ENCODE measurements around the gene PEF1. TPM values are rescaled to one million over a fixed set of nuclear protein-coding genes. Genes with fewer than 3 reads are reported as not detected.

The PEF1 gene
- total RNA-seq, 1 donor from 2014 or later = 37.9 TPM

DNA sequence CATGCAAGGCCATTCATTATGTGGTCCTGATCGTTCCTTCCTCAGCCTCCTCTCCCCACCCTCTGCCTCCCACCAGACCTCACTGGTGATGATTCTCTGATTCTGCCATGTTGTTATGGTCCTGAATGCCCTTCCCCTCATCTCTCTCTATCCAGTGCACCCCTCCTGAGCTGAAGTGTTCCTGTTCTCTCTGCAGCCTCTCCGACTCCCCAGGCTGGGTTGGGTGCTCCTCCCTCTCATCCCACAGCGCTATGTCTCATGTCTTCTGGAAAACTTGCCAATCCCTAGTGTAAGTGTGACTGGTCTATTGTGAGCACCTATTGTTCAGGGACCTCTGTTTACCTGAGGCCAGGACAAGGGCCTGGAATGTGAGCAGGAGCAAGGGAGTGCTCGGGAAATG lies 11.1 kb upstream of the PEF1 start:
- no peak for FAIRE-seq
- DNase-seq (ENCODE audit: low spot score in 2 of 2) = no peak

DNA sequence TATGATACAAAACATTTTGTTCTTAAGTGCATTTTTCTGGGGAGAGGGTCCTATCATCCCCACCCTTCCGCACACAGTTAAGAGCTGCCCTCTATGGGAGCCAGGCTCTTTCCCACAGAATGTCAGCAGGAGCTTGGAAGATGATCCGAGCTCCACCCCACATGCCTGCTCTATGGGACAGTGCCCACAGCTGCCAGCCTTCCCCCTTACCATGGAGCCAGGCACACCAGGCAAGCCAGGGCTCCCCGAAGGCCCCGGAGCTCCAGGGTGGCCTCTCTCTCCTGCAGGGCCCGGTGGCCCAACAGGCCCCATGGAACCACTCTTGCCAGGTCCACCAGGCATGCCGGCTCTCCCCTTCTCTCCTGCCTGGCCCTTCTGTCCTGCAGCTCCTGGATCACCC lies 10.4 kb upstream of the PEF1 start:
- DNase-seq (ENCODE audit: low spot score in 2 of 2) (no peak), FAIRE-seq (no peak)

DNA sequence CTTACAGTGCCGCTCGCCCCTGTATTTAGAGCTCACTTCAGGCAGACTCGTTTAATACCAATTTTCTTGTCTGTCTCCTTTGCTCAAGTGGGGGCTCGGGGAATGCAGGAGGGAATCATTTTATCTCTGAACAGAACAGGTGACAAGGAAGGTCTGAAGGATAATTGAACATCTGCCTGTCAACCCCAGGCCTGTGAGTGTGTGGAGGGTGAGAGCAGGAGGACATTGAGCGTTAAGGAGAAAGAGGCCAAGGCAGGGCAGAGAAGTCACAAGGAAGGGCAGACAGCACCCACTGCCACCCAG lies 9.7 kb upstream of the PEF1 start:
- DNase-seq (ENCODE audit: low spot score in 2 of 2) (no peak), FAIRE-seq (no peak)

DNA sequence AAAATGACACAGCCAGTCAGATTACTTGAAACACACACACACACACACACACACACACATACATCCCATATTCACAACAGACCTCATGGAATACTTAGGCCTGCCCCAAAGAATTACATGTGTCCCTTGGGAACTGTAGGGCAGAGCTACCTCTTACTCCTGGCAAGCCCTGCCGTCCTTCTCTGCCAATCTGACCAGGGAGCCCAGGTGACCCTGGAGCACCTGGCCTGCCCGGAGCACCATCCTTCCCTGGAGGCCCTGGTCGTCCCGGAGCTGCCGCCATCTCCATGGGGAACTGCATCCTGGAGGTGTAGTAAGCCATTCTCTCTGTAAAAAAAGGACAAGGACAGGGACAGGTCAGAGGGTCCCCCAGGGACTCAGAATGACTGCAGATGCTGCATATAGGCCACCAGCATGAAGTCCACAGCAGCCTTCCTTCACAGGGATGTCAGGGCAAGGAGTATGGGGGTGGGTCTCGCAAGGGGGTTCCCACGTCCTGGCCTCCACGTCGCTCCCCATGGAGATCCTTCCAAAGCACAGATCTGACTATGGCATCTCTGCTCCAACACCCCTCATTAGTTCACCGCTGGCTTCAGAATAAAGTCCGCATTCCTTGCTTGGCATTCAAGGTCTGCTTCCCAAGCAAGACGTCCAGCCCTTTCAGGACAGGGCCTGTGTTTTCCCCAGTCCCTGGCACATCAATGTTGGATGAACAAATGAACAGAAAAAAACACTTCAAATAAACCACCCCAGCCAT lies 9.2 kb upstream of the PEF1 start:
- DNase-seq (ENCODE audit: low spot score in 2 of 2) (no peak), FAIRE-seq (no peak)

DNA sequence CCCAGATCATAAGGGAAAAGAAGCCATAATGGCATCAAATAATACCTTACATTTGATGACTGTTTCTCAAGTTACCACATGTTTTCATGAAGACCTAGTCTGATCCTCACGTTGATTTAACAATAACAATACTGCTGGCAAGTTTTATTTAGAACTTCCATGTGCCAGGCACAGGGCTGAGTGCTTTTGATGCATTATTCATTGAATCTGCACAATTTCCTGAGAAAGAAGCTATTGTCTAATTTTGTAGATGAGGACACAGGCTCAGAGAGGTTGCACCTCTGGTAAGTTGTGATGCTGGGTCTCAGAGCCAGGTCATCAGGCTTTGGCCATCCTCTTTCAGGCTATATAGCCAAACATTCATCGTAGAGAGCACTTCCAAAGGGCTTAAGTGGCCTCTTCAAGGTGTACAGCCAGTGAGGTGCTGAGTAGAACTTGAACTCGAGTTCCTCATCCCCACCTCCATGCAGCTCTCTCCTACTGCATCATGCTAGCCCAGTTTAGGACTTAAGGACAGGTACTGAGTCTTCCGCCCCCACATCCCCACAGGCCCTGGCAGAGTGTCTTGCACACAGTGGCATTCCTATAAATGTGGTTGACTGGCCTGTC lies 8.3 kb upstream of the PEF1 start:
- FAIRE-seq = no peak
- DNase-seq (ENCODE audit: low spot score in 2 of 2) = no peak

DNA sequence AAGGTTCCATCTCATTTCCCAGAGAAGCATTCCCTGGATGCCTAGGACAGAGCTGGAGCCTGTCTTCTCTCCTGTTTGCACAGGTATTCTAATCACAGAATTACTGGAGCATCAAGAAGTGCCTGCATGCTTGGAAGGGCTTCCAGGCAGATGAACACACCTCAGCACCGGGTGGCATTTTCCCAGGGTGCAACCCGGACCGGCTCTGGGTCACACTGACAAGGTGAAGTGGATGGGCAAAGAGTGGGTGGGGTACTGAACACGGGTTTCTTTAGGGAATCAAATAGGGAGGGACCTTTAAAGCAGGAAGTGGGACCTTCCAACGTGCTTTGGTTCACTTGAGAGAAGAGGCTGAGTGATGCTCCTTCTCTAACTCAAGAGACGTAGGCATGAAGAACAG lies 7.1 kb upstream of the PEF1 start:
- FAIRE-seq = no peak

DNA sequence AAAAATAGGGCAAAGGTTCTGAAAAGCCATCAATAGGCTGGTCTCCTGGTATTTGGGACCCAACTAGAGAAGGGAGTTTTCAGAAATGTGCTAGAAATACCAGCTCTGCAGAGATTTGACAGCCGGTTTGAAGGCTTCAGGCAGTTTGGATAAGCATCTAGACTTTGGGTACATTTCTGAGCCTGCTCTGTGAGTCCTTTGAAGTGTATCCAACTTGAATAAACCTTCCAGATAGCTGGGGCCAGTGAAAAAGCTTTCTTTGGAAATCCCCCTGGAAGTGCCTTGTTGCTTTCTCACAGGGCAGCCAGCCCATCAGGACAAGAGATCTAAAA lies 6.4 kb upstream of the PEF1 start:
- DNase-seq (ENCODE audit: low spot score in 2 of 2) (no peak), FAIRE-seq (no peak)

More for the DNA sequence above, 7.1 kb upstream of the PEF1 start:
- DNase-seq (ENCODE audit: low spot score in 2 of 2) = no peak

DNA sequence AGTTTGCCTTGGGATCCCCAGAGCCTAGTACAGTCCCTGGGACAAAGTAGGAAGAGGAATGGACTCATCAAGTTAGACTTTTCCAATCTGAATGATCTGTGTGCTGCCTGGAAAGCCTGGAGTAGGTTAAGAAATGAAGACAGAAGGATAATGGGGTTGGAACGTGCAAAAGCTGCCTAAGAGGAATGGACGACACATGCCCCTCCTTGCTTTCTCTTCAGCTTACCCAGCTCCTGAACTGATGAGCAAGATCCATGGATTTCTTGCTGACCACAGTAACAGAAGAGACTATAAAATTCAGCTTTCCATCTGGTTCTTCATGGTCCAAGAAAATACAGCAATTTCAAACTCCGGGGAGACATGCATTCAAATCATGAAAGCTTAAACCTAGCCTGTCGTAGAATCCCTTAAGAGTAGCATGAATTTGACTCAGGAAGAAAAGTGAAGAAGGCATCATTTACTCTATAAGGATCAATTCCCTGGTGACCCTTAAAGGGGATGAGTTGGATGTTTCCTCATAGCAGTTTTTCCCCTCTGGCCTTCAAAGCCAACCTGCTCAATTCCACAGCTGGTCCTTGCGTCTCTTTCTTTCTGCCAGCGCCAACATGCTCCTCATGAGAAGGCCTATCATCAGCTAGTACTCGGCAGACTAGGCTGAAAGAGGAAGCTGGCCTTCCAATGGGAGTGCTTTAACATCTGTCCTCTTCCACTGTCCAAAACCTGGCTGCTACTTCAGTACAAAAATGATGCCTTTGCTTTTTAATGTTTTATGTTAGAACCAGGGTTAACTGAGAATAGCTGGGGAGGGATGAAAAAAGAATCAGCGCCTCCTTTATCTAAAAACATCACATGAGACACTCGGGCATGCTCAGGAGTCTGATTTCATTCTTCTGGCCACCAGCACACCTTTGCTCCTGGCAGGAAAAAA lies 5.7 kb upstream of the PEF1 start:
- DNase-seq (ENCODE audit: low spot score in 2 of 2) = no peak
- FAIRE-seq = no peak

DNA sequence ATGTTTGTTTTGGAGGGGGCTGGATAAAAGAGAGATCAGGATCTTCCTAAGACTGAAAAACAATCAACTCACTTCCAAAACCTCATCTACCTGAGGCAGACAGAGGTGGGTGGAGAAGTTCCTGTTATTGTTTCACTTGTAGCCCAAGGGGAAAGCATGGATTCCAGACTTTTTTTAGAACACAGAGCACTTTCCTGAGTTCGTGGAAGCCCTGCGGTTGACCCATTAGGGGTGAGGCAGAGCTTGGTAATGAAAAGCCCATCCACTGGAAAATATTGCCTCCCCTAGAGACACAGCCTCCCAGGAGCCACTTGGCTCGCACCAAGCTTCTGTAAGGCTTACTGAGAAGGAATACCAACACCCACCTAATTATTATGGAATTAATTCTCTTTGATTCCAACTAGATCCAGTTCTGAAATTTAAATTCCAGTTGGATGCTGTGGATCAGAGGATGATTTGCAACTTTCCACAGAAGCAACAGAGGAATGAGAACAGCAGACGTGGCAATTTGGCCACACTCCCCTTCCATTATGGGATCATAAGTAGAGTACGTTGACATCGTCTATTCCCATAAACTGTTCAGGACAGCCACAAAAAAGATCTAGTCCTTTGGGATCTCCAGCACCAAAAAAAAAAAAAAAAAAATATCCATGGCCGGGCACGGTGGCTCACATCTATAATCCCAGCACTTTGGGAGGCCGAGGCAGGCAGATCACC lies 4.1 kb upstream of the PEF1 start:
- DNase-seq (ENCODE audit: low spot score in 2 of 2) = no peak
- FAIRE-seq = no peak

DNA sequence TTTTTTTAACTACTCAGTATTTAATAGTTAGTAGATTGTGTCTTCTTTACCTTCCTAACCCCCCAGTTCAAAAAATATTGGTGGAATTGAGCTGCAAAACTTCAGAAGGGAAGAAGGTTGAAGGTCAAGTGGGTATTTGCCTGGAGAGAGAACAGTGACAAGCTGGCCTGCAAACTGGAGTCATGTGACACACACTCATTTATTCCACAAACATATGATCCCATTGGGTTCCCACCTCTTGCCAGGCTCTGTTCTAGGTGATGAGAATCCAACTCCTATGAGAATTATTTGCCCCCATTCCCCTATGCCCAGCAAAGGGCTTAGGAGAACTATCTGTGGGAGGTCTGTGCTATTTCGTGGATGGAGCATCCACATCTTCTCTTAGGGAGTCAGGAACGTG lies 3.5 kb upstream of the PEF1 start:
- FAIRE-seq (no peak), DNase-seq (ENCODE audit: low spot score in 2 of 2) (no peak)

DNA sequence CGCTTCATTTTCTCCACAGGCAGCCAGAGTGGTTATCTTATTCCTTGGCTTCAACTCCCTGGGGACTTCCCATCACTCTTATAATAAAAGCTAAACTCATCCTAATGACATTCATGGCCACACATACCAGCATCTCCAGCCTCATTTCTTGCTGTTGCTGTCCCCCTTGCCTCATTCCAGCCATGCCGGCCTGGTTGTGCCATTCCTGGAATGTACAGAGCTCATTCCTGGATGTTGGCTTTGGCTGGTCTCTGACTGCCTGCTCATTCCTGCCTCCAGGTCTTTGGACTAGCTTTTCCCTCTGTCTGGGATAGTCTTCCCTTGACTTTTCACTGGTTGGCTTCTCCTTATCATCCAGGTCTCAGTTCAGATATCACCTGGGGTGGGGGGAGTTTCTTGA lies 2.4 kb upstream of the PEF1 start:
- FAIRE-seq = no peak
- no peak for DNase-seq (ENCODE audit: low spot score in 2 of 2)

DNA sequence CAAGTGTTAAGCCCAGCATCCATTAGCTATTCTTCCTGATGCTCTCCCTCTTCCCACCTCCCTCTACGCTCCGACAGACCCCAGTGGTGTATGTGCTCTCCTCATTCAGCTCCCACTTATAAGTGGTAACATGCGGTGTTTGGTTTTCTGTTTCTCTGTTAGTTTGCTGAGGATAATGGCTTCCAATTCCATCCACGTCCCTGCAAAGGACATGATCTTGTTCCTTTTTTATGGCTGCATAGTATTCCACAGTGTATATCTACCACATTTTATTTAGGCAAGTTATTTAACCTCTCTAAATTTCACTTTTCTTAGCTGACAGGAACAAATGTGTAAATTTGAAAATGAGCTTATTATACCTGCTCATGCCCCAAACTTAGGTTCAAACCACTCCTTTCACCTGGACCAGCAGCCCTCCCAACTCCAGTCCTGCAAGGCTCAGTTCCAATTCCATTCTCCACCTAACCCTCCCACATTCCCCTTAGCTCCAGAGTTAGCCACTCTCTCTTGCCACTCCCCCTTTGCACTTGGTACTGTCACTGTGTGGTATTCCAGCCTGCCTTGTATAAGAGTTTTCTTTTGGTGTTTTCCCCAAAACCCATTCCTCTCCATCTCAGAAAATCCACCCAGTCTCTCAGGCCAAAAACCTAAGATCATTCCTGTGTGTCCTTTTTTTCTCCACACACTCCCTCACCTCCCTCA lies 1.7 kb upstream of the PEF1 start:
- FAIRE-seq = no peak

DNA sequence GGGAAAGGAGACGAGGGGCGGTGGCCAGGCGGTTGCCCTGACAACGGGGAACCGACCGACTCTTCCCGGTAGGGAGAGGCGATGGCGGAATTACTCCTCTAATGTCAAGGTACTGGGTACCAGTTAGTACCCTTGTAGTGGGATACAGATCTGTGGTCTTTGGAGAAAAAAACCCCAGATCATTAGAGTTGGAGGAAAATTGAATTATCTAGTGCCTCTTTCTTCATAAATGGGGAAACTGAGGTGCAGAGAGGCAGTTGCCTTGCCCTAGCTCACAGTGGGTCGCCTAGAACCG lies 545 bp upstream of the PEF1 start:
- FAIRE-seq (no peak), DNase-seq (ENCODE audit: low spot score in 2 of 2) (no peak)

More for the DNA sequence above, 1.7 kb upstream of the PEF1 start:
- DNase-seq (ENCODE audit: low spot score in 2 of 2) = no peak

DNA sequence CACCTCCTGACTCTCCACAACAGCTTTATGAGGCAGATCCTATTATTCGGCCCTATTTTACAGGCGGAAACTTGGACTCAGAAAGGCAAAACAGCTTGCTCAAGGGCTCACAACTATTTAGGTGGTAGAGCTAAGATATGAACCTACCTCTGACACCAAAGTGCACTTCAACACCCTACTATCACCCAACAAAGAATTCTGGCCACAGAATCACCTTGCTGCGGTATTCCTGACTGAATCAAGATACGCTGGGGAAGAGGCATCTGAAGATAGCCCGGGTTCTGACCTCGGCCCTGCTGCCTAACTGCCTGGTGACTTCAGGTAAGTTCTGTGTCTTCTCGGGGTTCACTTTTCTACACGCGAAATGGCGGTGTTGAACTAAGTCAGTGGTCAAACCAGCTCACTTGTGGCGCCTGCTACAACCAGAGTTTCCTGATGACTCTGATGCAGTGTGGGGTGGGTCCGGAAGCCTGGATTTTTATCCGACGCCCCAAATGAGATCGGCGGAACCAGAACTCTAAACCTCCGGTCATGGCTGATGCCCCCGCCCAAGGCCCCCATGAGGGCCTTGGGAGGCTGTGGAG lies 608 bp downstream of the PEF1 start:
- no peak for DNase-seq (ENCODE audit: low spot score in 2 of 2)
- FAIRE-seq = no peak

DNA sequence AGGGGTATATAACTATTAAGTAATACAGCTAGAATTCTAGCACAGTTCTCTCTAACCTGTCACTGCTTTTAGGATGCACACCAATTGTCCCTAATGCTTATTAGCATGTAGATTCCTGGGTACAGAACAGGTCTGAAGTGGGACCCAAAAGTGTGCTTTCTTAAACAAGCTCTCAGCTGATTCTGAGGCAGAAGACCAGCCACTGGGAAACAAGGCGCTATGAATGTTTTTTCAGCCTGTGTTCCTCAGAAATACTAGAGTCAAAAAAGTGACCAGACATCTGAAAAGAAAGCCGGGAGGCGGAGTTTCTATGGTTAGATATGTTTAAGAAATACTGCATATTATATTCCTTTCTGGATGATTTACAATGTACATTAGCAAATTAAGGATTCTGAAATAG lies 1.8 kb downstream of the PEF1 start:
- no peak for DNase-seq (ENCODE audit: low spot score in 2 of 2)
- no peak for FAIRE-seq

DNA sequence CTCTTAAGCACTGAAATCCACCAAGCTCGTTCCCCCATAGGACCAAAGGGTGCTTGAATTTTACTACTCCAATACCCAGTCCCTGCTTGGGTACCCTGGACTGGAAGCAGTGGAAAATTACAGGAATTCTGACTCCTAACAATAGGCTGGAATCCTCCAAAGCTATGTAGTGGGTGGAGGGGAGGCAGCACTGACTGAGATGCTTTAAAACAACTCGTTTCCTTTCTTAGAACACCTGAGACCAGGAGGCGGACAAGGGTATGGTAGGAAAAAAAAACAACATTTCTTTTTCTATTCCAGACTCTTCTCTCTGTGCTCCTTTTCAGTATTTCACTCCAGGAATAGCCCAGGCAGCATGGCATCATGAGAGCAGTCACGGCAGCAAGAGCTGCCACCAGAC lies 2.3 kb downstream of the PEF1 start:
- DNase-seq (ENCODE audit: low spot score in 2 of 2) (no peak), FAIRE-seq (no peak)

DNA sequence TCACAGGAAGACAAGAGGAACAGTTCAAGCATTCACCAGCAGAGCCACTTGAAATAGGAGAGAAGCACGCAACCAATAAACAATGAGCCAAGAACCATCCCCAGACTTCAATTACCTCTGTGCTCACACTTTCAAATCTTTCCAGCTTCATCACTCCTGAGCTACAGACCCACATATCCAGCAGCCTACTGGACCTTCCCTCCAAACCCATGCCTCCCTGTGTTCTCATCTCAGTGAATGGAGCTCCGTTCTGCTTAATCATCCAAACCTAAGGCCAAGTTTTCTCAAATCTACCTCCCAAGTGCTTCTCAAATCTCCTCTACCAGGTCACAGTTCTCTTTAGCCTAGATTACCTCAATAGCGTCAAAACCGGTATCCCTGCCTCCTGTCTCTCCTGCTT lies 3.7 kb downstream of the PEF1 start:
- no peak for DNase-seq (ENCODE audit: low spot score in 2 of 2)
- FAIRE-seq = no peak

DNA sequence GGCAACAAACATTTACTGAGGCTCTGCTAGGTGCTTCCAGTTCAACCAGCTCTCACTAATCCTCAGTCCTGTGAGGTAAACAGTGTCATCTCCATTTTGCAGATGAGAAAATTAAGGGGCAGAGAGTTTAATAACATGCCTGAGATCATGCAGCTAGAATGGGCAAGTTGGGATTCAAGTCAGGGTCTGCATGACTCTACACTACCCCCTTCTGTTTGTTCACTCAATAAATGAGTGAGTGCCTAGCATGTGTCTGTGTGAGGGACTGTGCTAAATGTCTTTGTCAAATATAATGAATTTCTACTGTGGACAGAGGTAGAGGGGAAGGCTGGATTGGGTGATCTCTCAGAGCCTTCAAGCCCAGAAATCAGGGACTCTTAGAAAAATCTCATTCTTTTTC lies 4.5 kb downstream of the PEF1 start:
- FAIRE-seq (no peak), DNase-seq (ENCODE audit: low spot score in 2 of 2) (no peak)

DNA sequence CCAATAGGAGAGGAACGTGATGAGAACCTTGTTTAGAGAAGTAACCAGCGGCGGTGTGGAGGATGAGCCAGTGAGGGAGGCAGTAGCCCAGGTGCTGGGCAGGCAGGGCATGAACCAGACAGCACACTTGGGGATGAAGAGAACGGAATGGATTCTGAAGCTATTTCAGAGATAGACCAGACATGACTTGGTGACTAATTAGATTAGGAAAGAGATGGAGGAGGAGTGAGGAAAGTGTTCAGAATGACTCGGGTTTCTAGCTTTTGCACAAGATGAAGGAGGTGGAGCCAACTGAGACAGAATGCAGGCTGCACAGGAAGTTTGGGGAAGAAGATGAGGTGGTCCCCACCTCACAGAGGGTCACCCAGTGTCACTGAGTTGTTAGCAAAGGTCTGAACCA lies 5.1 kb downstream of the PEF1 start:
- FAIRE-seq = no peak
- no peak for DNase-seq (ENCODE audit: low spot score in 2 of 2)

DNA sequence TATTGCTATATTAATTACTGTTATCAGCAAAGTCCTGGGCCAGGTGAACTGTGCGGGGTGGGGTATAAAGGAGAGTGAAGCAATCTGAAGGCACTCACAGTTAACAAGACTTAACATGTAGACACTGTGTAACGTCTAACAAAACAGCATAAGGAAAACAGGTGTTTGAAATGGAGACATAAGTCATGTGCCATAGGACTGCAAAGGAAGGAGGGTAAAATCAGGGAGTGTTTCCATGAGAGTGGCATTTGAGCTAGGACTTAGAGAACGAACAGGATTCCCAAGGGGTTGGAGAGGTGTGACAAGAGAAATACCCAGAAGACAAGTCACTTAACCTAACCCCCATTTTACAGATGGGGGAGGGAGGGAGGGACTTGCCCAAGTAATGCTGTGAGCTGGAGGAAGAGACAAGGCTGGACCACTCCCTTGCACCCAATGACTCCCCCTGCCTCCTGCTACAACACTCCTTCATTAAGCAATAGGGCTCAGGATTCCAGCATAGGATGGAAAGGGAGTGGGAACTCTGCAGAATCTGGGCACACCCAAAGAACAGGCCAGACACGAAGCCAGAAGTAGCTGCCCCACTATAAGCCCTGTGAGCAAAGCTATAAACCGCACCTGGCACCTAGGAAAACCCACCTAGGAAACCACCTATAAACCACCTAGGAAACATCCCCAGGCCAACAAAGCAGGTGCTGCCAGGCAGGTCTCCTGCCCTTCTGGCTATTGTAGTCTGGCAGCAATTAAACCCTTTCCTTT lies 6.6 kb downstream of the PEF1 start:
- FAIRE-seq (no peak), DNase-seq (ENCODE audit: low spot score in 2 of 2) (no peak)

Measured in frontal cortex (tissue), 4 donors.